HEK293 (cell line): ENCODE measurements around the gene LKAAEAR1.

Source experiments
- CTCF ChIA-PET: fragments of 350-600 bp; formaldehyde crosslinking; extraction: SDS; loops from one replicate; lab custom pipeline; 2021; ENCODE audit warnings: antibody characterized with exemption; lab: Yijun Ruan, JAX
- POLR2A ChIA-PET: fragments of 300-600 bp; formaldehyde crosslinking; extraction: SDS; loops from one replicate; lab custom pipeline; 2020; ENCODE audit warnings: antibody characterized with exemption, inconsistent platforms; lab: Yijun Ruan, JAX
- H3K27ac ChIP-seq: fragments of 200-500 bp; sonication (Bioruptor generic); 2 replicates; pipeline ENCODE4 v1.5.1; 2014; ENCODE audit warnings: low read depth, low read length, control low read depth, inconsistent platforms; ENCODE audit errors: extremely low read depth
- H3K36me3 ChIP-seq, 2 experiments: fragments of 200-500 bp in 1 of 2; sonication (Bioruptor generic) in 1 of 2; 1 replicate in 1 of 2; 2 replicates in 1 of 2; pipeline ENCODE4 v1.5.1; 2014 to 2017; ENCODE audit warnings: inconsistent platforms in 2 of 2, low read length in 2 of 2; ENCODE audit not compliant: control insufficient read depth in 2 of 2, insufficient read depth in 1 of 2
- H3K4me1 ChIP-seq: fragments of 200-500 bp; sonication (Bioruptor generic); 2 replicates; pipeline ENCODE4 v1.5.1; 2014; ENCODE audit warnings: mild to moderate bottlenecking, low read length, inconsistent platforms; ENCODE audit not compliant: control insufficient read depth, insufficient read depth
- H3K4me3 ChIP-seq: 2 replicates; pipeline ENCODE4 v1.5.1; 2011; ENCODE audit warnings: low read depth, mild to moderate bottlenecking, control low read depth, low read length, moderate library complexity
- H3K9me3 ChIP-seq: fragments of 200-500 bp; sonication (Bioruptor generic); 2 replicates; pipeline ENCODE4 v1.5.1; 2014; ENCODE audit warnings: low read depth, low read length, inconsistent platforms; ENCODE audit not compliant: control insufficient read depth, insufficient read depth
- CTCF ChIP-seq: fragments of 450-650 bp; formaldehyde crosslinking; IDR thresholded peaks from 2 replicates; pipeline ENCODE4 v1.5.1; 2016; ENCODE audit warnings: missing biosample characterization, missing genetic modification characterization
- HIC1 ChIP-seq: fragments of 450-650 bp; formaldehyde crosslinking; IDR thresholded peaks from 2 replicates; pipeline ENCODE4 v1.5.1; 2016; ENCODE audit warnings: missing biosample characterization, missing genetic modification characterization
- PATZ1 ChIP-seq: fragments of 450-650 bp; formaldehyde crosslinking; IDR thresholded peaks from 2 replicates; pipeline ENCODE4 v1.5.1; 2016; ENCODE audit warnings: missing biosample characterization, missing genetic modification characterization
- SALL2 ChIP-seq: fragments of 450-650 bp; formaldehyde crosslinking; IDR thresholded peaks from 2 replicates; pipeline ENCODE4 v1.5.0; 2017; ENCODE audit warnings: missing biosample characterization, mild to moderate bottlenecking, missing genetic modification characterization, borderline replicate concordance
- SCRT2 ChIP-seq: fragments of 450-650 bp; formaldehyde crosslinking; IDR thresholded peaks from 2 replicates; pipeline ENCODE4 v1.5.1; 2016; ENCODE audit warnings: missing biosample characterization, missing genetic modification characterization
- SETDB1 ChIP-seq: IDR thresholded peaks from one replicate; pipeline ENCODE4 v1.6.1; 2017; ENCODE audit warnings: mild to moderate bottlenecking, low read length, moderate library complexity, mixed read lengths; ENCODE audit not compliant: insufficient read length
- SP3 ChIP-seq: fragments of 450-650 bp; formaldehyde crosslinking; IDR thresholded peaks from 2 replicates; pipeline ENCODE4 v1.5.1; 2016; ENCODE audit warnings: missing biosample characterization, missing genetic modification characterization
- ZBTB1 ChIP-seq: fragments of 450-650 bp; formaldehyde crosslinking; IDR thresholded peaks from 2 replicates; pipeline ENCODE4 v1.5.1; 2016; ENCODE audit warnings: missing biosample characterization, missing genetic modification characterization
- ZBTB20 ChIP-seq: fragments of 450-650 bp; formaldehyde crosslinking; IDR thresholded peaks from 2 replicates; pipeline ENCODE4 v1.5.1; 2016; ENCODE audit warnings: missing biosample characterization, missing genetic modification characterization
- ZBTB21 ChIP-seq: fragments of 450-650 bp; formaldehyde crosslinking; IDR thresholded peaks from 2 replicates; pipeline ENCODE4 v1.5.1; 2017; ENCODE audit warnings: missing biosample characterization, missing genetic modification characterization
- ZFHX2 ChIP-seq: fragments of 450-650 bp; formaldehyde crosslinking; conservative IDR thresholded peaks from 2 replicates; pipeline ENCODE4 v1.5.1; 2016; ENCODE audit warnings: missing biosample characterization, missing genetic modification characterization
- ZIC2 ChIP-seq: fragments of 450-650 bp; formaldehyde crosslinking; IDR thresholded peaks from 2 replicates; pipeline ENCODE4 v1.5.1; 2016; ENCODE audit warnings: missing biosample characterization, missing genetic modification characterization
- ZNF157 ChIP-seq: fragments of 450-650 bp; formaldehyde crosslinking; IDR thresholded peaks from 2 replicates; pipeline ENCODE4 v1.5.1; 2016; ENCODE audit warnings: missing biosample characterization, missing genetic modification characterization
- ZNF16 ChIP-seq: fragments of 450-650 bp; formaldehyde crosslinking; IDR thresholded peaks from 2 replicates; pipeline ENCODE4 v1.5.1; 2016; ENCODE audit warnings: low read depth, missing biosample characterization, missing genetic modification characterization
- ZNF2 ChIP-seq: fragments of 450-650 bp; formaldehyde crosslinking; IDR thresholded peaks from 2 replicates; pipeline ENCODE4 v1.5.1; 2016; ENCODE audit warnings: missing biosample characterization, missing genetic modification characterization
- ZNF394 ChIP-seq: fragments of 450-650 bp; formaldehyde crosslinking; IDR thresholded peaks from 2 replicates; pipeline ENCODE4 v1.5.1; 2016; ENCODE audit warnings: missing biosample characterization, missing genetic modification characterization, mild to moderate bottlenecking, moderate library complexity, borderline replicate concordance
- ZNF404 ChIP-seq: fragments of 450-650 bp; formaldehyde crosslinking; IDR thresholded peaks from 2 replicates; pipeline ENCODE4 v1.5.1; 2017; ENCODE audit warnings: missing biosample characterization, missing genetic modification characterization
- ZNF600 ChIP-seq: fragments of 450-650 bp; formaldehyde crosslinking; IDR thresholded peaks from 2 replicates; pipeline ENCODE4 v1.5.1; 2016; ENCODE audit warnings: missing biosample characterization, missing genetic modification characterization
- ZXDB ChIP-seq: fragments of 450-650 bp; formaldehyde crosslinking; IDR thresholded peaks from 2 replicates; pipeline ENCODE4 v1.5.1; 2016; ENCODE audit warnings: missing biosample characterization, missing genetic modification characterization

Gene LKAAEAR1

GRCh38 chr20:64104667-64105451, 20.7 kb upstream of the LKAAEAR1 start:
- H3K9me3 ChIP-seq = no peaks in the 10 kb centered on the region
- H3K4me3 ChIP-seq = no peak overlapping the region
- TF ChIP-seq ZXDB (tag by site-specific recombination) = no peak
- TF ChIP-seq HIC1 (tag by site-specific recombination) = 0 out of 2 replicates have a peak, but pooled peaks have one; percentile 21
- TF ChIP-seq ZIC2 (tag by site-specific recombination) = peak; percentile 58; the same call in 1 of the 2 replicates
- no peak overlapping the region for H3K27ac ChIP-seq
- ChIA-PET POLR2A (no interaction called here), CTCF (no interaction called here)
- H3K36me3 ChIP-seq = no peaks in the 10 kb centered on the region
- H3K4me1 ChIP-seq = no peaks in the 10 kb centered on the region

GRCh38 chr20:64103871-64104666, 19.9 kb upstream of the LKAAEAR1 start:
- ChIA-PET POLR2A (no interaction called here), CTCF (interaction anchor here (0.7 to 1.5 kb wide), 3 partner anchors 15 to 51 kb away, joined by 3 to 5 read pairs (median 3); no protein-coding TSS in a partner anchor)
- Histone ChIP-seq H3K4me1 (no peaks in the 10 kb centered on the region), H3K27ac (no peak overlapping the region), H3K36me3 (no peaks in the 10 kb centered on the region), H3K4me3 (no peak overlapping the region), H3K9me3 (no peaks in the 10 kb centered on the region)
- TF ChIP-seq ZNF2 (tag by site-specific recombination) (no peak), SP3 (no peak), ZFHX2 (no peak), SETDB1 (no peak), CTCF (tag by site-specific recombination) (no peak), SALL2 (tag by site-specific recombination) (no peak), HIC1 (tag by site-specific recombination) (0 out of 2 replicates have a peak, but pooled peaks have one; percentile 22), ZBTB1 (tag by site-specific recombination) (no peak)

- peak overlapping the region; percentile 39 for H3K4me3 ChIP-seq
- TF ChIP-seq PATZ1 (tag by site-specific recombination) = no peak
- no peak for TF ChIP-seq SCRT2 (tag by site-specific recombination)
- peak; percentile 45; the same call in 1 of the 2 replicates for TF ChIP-seq ZNF394 (tag by site-specific recombination)
- TF ChIP-seq ZBTB20 (tag by site-specific recombination) = peak; percentile 76
- TF ChIP-seq ZNF157 (tag by site-specific recombination) = no peak
- TF ChIP-seq ZNF404 (tag by site-specific recombination) = no peak
- TF ChIP-seq ZBTB21 (tag by site-specific recombination) = no peak
- peak; percentile 86 for TF ChIP-seq ZNF600 (tag by site-specific recombination)
- no peak for TF ChIP-seq ZNF16 (tag by site-specific recombination)
- TF ChIP-seq ZIC2 (tag by site-specific recombination) = peak; percentile 54
Observed at GRCh38 chr20:64102647-64103354, 18.6 kb upstream of the LKAAEAR1 start.

More at GRCh38 chr20:64102647-64103354, 18.6 kb upstream of the LKAAEAR1 start:
- H3K9me3 ChIP-seq = no peaks in the 10 kb centered on the region
- ChIA-PET POLR2A (interaction anchor here (0.9 to 1.2 kb wide), 2 partner anchors 18 to 19 kb away, joined by 3 to 4 read pairs; no protein-coding TSS in a partner anchor), CTCF (interaction anchor here (0.8 to 1.7 kb wide), 3 partner anchors 17 to 21 kb away, joined by 3 to 10 read pairs (median 5); no protein-coding TSS in a partner anchor)
- no peak overlapping the region for H3K27ac ChIP-seq
- H3K4me1 ChIP-seq = no peaks in the 10 kb centered on the region
- H3K36me3 ChIP-seq = no peaks in the 10 kb centered on the region
